Lower lobe of right lung (tissue), 2 donors: ENCODE results near the gene SLC1A3. TPM values are rescaled to one million over a fixed set of nuclear protein-coding genes. Genes with fewer than 3 reads are reported as not detected.

Experiments used
- ATAC-seq, 2 donors: fragments of 200-7000 bp; cut with Tn5 transposase; one replicate each; pipeline ENCODE4 v1.9.1; 2020 to 2022; ENCODE audit warnings: mild to moderate bottlenecking in 2 of 2, moderate library complexity in 2 of 2
- DNase-seq: peaks from one replicate; pipeline ENCODE4 v3.0.0-alpha.2; 2020
- H3K27ac ChIP-seq: fragments of 200-600 bp; one replicate; pipeline ENCODE4 v1.8.0; 2022
- H3K27me3 ChIP-seq: fragments of 200-600 bp; one replicate; pipeline ENCODE4 v1.8.0; 2022; ENCODE audit warnings: low read depth
- H3K36me3 ChIP-seq: fragments of 200-600 bp; one replicate; pipeline ENCODE4 v1.8.0; 2022; ENCODE audit warnings: mild to moderate bottlenecking
- H3K4me1 ChIP-seq: fragments of 200-600 bp; one replicate; pipeline ENCODE4 v1.8.0; 2022
- H3K4me3 ChIP-seq: fragments of 200-600 bp; one replicate; pipeline ENCODE4 v1.8.0; 2022; ENCODE audit warnings: mild to moderate bottlenecking
- H3K9me3 ChIP-seq: fragments of 200-600 bp; one replicate; pipeline ENCODE4 v1.8.0; 2022
- intact Hi-C: fragments of 100-400 bp; cut with DNase I; formaldehyde crosslinking; loops from one replicate; pipeline ENCODE4 v1.11.0; 2022
- total RNA-seq: library from RNA; stranded (reverse); fragmentation: NEBNext Ultra II Directional; extraction: Animal tissue kit (Norgen Biotek cat#: 25700); gene quantifications from one replicate; pipeline ENCODE4 v1.2.1, GENCODE V29; 2021
- TF ChIP-seq, protein P1 (sequence below): fragments of 200-600 bp; IDR thresholded peaks from one replicate; pipeline ENCODE4 v1.8.0; 2022; ENCODE audit warnings: antibody characterized with exemption, mild to moderate bottlenecking
- donor health status: DM: no; HTN: yes; CAD: no; lungs with severe emphysema.

The SLC1A3 gene
- total RNA-seq, 1 donor from 2014 or later = 52.1 TPM

DNA sequence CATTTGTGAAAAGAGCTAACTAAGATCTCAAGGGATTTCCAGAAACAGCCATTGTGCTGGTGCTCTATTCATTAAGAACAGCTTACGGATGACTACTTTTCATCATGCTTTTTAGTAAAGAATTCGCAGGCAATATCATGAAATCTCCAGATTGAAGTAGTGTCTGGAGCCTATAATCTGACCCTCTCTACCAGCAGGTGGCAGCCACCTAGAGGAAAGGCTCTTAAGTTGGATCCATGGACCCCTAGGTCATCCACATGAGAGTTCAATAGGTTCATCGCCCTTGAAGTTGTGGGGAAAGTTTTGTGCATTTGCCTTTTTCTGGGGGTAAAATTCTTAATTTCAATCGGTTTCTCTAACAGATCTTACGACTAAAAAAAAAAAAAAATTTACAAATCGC, 82.3 kb downstream of the SLC1A3 start:
- DNase-seq (no peak), ATAC-seq (no peak)
- Histone ChIP-seq H3K4me3 (no peak overlapping the region), H3K9me3 (no peaks in the 10 kb centered on the region), H3K4me1 (peaks cover 36% of the 10 kb centered on the region), H3K36me3 (no peaks in the 10 kb centered on the region), H3K27me3 (peaks cover 16% of the 10 kb centered on the region), H3K27ac (no peak overlapping the region)
- TF ChIP-seq, protein P1, sequence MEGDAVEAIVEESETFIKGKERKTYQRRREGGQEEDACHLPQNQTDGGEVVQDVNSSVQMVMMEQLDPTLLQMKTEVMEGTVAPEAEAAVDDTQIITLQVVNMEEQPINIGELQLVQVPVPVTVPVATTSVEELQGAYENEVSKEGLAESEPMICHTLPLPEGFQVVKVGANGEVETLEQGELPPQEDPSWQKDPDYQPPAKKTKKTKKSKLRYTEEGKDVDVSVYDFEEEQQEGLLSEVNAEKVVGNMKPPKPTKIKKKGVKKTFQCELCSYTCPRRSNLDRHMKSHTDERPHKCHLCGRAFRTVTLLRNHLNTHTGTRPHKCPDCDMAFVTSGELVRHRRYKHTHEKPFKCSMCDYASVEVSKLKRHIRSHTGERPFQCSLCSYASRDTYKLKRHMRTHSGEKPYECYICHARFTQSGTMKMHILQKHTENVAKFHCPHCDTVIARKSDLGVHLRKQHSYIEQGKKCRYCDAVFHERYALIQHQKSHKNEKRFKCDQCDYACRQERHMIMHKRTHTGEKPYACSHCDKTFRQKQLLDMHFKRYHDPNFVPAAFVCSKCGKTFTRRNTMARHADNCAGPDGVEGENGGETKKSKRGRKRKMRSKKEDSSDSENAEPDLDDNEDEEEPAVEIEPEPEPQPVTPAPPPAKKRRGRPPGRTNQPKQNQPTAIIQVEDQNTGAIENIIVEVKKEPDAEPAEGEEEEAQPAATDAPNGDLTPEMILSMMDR = peak; percentile 25
- intact Hi-C loops = no loop called here

DNA sequence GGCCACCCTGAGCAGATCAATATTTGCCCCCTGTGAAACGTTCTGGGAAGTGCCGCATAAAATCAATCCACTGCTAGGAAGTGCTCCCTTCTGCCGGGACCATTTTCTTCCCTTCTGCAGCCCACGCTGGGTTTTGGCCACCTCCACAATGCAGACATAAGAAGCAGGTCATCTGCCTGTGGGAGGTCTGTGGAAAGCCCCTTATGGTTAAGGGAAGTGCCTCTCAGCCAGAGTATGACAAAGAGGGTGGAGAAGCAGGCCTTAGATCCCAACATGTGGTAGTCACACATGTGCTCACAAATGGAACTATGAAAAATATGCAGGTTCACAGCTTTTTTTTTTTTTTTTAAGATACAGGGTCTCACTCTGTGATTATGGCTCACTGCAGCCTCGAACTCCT, 82.8 kb downstream of the SLC1A3 start:
- Histone ChIP-seq H3K9me3 (no peaks in the 10 kb centered on the region), H3K36me3 (no peaks in the 10 kb centered on the region), H3K4me3 (no peak overlapping the region), H3K27ac (no peak overlapping the region), H3K27me3 (peaks cover 16% of the 10 kb centered on the region), H3K4me1 (peaks cover 36% of the 10 kb centered on the region)
- no peak for DNase-seq
- intact Hi-C loops = no loop called here
- TF ChIP-seq, protein P1 = no peak
- peak; percentile 29 to 50 for ATAC-seq

DNA sequence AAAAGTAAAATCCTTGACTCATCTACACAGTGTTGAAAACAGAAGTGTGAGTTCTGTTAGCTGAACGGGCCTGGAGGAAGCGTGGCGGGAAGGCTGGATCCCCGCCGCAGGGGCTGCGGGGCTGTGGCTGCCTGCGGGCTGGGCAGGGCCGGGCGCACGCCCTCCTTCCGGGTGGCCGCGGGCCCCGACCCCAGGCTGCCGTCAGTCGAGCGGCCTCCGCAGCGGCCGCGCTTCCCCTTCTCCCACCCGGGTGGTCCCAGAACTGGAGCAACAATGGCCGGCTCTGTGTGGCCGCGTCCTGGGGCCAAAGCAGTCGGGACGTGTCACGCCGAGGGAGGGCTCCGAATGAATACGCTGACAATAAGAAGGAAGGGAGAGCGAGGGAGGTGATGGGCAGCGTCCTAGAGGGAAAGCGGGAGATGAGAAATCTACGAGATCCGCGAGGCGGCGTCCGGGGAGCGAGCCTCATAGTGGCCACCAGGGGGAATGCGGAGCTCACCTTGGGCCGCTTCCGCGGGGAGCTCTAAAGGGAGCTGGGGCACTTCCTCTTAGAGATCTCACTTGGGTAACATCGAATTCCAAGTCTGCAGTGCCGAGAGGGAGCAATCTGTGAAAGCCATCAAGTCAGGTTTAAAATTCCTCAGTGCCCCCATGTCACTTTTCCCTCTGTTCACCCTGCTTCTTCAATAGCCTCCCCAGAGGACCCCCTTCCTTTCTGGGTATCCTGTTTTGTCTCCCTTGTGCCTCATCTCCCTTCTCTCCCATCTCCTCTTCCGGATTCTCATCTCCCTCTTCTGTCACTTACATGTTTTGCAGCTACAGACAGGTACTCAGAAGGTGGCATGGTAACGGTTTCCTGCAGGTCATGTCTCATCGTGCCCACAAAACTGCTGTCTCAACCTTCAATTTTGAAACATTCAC, 83.9 kb downstream of the SLC1A3 start:
- intact Hi-C loops = loop anchor here (10.0 kb wide), 1 partner anchor 276 kb away; no protein-coding TSS in a partner anchor
- Histone ChIP-seq H3K9me3 (no peaks in the 10 kb centered on the region), H3K36me3 (no peaks in the 10 kb centered on the region), H3K4me3 (peak overlapping the region; percentile 61), H3K27me3 (peaks cover 16% of the 10 kb centered on the region), H3K4me1 (peaks cover 36% of the 10 kb centered on the region), H3K27ac (peak overlapping the region; percentile 76)
- peak; percentile 90 for DNase-seq
- peak; percentile 86 to 88 for ATAC-seq
- TF ChIP-seq, protein P1 = peak; percentile 83

DNA sequence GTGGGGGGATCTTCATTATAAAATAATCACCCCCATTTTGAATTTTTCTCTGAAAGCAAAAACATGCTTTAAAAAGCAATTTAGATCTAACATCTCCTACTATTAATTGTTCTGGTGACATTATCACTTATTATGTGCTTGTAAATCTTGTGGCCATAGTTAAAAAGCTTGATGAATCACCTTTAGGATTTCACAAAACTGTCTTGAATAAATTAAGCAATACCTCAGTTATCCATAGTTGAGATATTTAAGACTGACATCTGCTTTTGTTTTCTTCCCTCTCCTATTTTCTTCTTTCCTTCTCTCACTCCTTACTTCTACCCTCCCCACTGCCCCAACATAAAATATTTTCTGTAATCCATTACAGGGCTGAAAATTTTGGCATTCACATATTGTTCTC, 84.8 kb downstream of the SLC1A3 start:
- Histone ChIP-seq H3K4me1 (peaks cover 36% of the 10 kb centered on the region), H3K36me3 (no peaks in the 10 kb centered on the region), H3K9me3 (no peaks in the 10 kb centered on the region), H3K27ac (no peak overlapping the region), H3K4me3 (no peak overlapping the region), H3K27me3 (peaks cover 16% of the 10 kb centered on the region)
- DNase-seq = no peak
- TF ChIP-seq, protein P1 = no peak
- ATAC-seq = no peak
- intact Hi-C loops = loop anchor here (10.0 kb wide), 1 partner anchor 276 kb away; no protein-coding TSS in a partner anchor

DNA sequence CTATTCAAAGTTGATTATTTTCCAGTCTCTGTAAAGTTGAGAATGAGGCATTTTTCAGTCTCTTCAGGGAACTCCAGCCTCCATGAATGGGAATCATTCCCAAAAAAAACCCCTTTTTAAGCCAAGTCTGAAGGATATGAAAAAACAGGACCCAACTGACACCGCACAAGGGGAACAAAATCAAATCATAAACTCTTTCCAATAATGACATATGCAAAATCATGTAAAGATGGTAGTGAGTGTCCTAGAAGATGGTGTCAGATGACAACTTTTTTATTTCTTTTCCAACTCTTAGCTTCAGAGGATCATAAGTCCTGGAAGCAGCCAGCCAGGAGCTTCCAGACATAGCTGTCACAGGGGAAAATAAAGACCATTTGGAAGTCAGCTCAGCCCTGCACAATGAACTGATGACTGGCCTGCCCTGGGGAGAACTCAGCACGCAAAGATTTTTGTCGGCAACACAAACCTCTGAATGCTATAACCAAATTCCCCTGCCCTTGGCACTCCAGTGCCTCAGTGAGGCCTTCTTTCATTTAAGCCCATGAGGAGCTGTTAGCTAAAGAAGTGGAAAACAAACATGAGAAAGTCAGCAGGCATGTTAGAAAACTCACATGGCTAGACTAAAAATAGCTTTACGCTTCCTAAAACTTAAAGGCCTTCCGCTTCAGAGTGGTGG, 85.4 kb downstream of the SLC1A3 start:
- intact Hi-C loops = loop anchor here (10.0 kb wide), 1 partner anchor 277 kb away; no protein-coding TSS in a partner anchor
- Histone ChIP-seq H3K9me3 (no peaks in the 10 kb centered on the region), H3K36me3 (no peaks in the 10 kb centered on the region), H3K27ac (no peak overlapping the region), H3K27me3 (peaks cover 16% of the 10 kb centered on the region), H3K4me3 (no peak overlapping the region), H3K4me1 (peaks cover 36% of the 10 kb centered on the region)
- ATAC-seq (no peak), DNase-seq (no peak)
- TF ChIP-seq, protein P1 = no peak
